NCI-H2196 (cell line): ENCODE measurements around the gene EMID1.
A peak's percentile ranks its signal among the peaks of the same experiment; 100 is the strongest.
"Not testable (repeated sequence)": the region's sequence is repeated elsewhere in the genome, so short reads cannot be mapped to it uniquely, and the experiment has no call there.

ENCODE experiments used
- DNase-seq: peaks from one replicate; lab custom pipeline; 2025; ENCODE audit not compliant: unreplicated experiment; lab: John Stamatoyannopoulos, UW

EMID1 gene

GRCh38 chr22:29209624-29209929 lies 3.9 kb downstream of the EMID1 start:
- no peak for DNase-seq

- no peak for DNase-seq
These were observed 5.4 kb downstream of the EMID1 start for GRCh38 chr22:29211066-29211465.

- no peak for DNase-seq
These were observed 5.8 kb downstream of the EMID1 start for GRCh38 chr22:29211466-29211865.

- DNase-seq = no peak
These were observed 7.0 kb downstream of the EMID1 start for GRCh38 chr22:29212743-29213142.

GRCh38 chr22:29213493-29213892 lies 7.8 kb downstream of the EMID1 start:
- DNase-seq = no peak

- DNase-seq = no peak
These were observed 8.5 kb downstream of the EMID1 start for GRCh38 chr22:29214232-29214631.

- DNase-seq = no peak
These were observed 9.5 kb downstream of the EMID1 start for GRCh38 chr22:29215012-29215860.

- DNase-seq = no peak
These were observed 10.5 kb downstream of the EMID1 start for GRCh38 chr22:29216011-29216872.

- DNase-seq = no peak
These were observed 11.4 kb downstream of the EMID1 start for GRCh38 chr22:29216873-29217666.

GRCh38 chr22:29217827-29218757 lies 12.4 kb downstream of the EMID1 start:
- no peak for DNase-seq

GRCh38 chr22:29218758-29219408 lies 13.2 kb downstream of the EMID1 start:
- no peak for DNase-seq

- not testable (repeated sequence) for DNase-seq
These were observed 13.7 kb downstream of the EMID1 start for GRCh38 chr22:29219409-29219782.

- no peak for DNase-seq
These were observed 14.4 kb downstream of the EMID1 start for GRCh38 chr22:29219881-29220670.

- no peak for DNase-seq
These were observed 18.6 kb downstream of the EMID1 start for GRCh38 chr22:29224121-29224858.

- no peak for DNase-seq
These were observed 19.2 kb downstream of the EMID1 start for GRCh38 chr22:29224859-29225410.

GRCh38 chr22:29225422-29226090 lies 19.9 kb downstream of the EMID1 start:
- DNase-seq = peak; percentile 18

GRCh38 chr22:29226351-29226981 lies 20.8 kb downstream of the EMID1 start:
- DNase-seq = no peak
